ENCODE data around the gene COL8A2.

- TF ChIP-seq, protein P1, sequence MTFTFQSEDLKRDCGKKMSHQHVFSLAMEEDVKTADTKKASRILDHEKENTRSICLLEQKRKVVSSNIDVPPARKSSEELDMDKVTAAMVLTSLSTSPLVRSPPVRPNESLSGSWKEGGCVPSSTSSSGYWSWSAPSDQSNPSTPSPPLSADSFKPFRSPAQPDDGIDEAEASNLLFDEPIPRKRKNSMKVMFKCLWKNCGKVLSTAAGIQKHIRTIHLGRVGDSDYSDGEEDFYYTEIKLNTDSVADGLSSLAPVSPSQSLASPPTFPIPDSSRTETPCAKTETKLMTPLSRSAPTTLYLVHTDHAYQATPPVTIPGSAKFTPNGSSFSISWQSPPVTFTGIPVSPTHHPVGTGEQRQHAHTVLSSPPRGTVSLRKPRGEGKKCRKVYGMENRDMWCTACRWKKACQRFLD (tag by site-specific recombination; IDR thresholded peaks at IDR 0.05): no peak
- TF ChIP-seq ZSCAN30 (tag by site-specific recombination; IDR thresholded peaks at IDR 0.05): no peak
These were observed 62.7 kb downstream of the COL8A2 start for GRCh38 chr1:36062315-36062714.
